Activated CD8-positive, alpha-beta memory T cell treated with anti-CD3 and anti-CD28 coated beads, Interleukin-2, amount 50 U/mL, for 24 hours (primary cell): ENCODE measurements around the gene SLC35F3.

Experiments used
- DNase-seq: peaks from one replicate; pipeline ENCODE4 v3.0.0-alpha.2; 2020; ENCODE audit errors: extremely low read depth

The SLC35F3 gene

GRCh38 chr1:233912447-233912846 lies 8.0 kb downstream of the SLC35F3 start:
- DNase-seq: no peak

GRCh38 chr1:233912909-233913308 lies 8.4 kb downstream of the SLC35F3 start:
- DNase-seq: no peak

DNA sequence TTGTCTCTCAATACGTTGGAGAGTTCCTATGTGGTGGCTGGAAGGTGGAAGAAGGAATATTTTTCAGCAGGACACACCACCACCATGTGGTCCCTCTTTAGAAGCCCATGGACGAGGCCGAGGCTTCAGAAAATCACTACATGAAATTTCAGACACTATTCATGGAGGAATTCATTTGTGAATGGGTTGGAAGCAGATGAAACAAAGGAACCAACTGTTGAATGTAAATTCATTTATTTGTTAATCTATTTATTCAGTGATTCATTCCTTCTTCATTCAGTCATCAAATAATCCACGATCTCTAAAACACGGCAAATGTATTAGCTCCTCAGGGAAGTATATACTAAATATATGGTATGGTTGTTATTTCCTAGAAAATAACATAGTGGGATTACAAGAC lies 12.2 kb downstream of the SLC35F3 start:
- no peak for DNase-seq

DNA sequence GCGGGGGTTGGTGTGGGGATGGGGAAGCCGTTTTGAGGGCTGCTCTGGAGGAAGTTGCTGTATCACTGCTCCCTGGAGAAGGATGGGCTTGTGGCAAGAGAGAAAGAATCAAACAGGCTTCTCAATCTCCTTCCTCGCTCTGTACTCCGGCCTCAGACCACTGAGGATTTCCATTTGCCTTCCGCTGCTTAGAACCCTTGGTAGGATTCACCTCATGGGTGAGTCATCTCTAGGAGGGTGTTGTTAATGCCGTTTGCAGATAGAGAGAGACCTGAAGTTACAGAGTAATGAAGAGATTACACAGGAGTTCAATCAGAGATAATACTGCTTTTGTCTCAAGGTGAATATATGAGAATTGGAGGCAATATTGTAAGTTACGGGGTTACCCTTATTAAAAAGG lies 15.3 kb downstream of the SLC35F3 start:
- no peak for DNase-seq

DNA sequence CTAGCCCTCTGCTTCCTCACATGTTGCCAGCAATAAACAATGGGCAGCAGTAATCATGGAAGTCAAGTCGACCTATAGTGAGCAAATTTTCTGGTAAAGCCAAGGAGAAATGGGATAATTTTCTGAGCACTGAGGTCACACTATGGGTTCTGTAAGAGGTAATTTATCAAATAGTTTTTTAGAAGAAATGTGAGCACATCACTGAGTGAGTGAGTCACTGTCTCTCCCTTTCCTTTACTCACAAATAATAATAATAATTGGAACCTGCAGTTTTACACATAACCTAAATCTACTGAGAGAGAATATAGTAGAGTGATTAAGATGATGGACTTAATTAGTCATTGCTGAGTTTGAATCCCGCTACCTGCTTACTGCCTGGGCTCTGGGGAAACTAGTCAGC lies 23.6 kb downstream of the SLC35F3 start:
- DNase-seq: no peak

- no peak for DNase-seq
Observed at GRCh38 chr1:233933339-233933738, 28.9 kb downstream of the SLC35F3 start.

GRCh38 chr1:233935297-233935868 lies 30.9 kb downstream of the SLC35F3 start:
- DNase-seq: no peak

GRCh38 chr1:233936422-233936821 lies 31.9 kb downstream of the SLC35F3 start:
- no peak for DNase-seq

- DNase-seq: no peak
Observed at GRCh38 chr1:233936842-233937241, 32.4 kb downstream of the SLC35F3 start.

- DNase-seq: no peak
Observed at GRCh38 chr1:233938476-233938875, 34.0 kb downstream of the SLC35F3 start.

GRCh38 chr1:233939451-233939850 lies 35.0 kb downstream of the SLC35F3 start:
- no peak for DNase-seq

DNA sequence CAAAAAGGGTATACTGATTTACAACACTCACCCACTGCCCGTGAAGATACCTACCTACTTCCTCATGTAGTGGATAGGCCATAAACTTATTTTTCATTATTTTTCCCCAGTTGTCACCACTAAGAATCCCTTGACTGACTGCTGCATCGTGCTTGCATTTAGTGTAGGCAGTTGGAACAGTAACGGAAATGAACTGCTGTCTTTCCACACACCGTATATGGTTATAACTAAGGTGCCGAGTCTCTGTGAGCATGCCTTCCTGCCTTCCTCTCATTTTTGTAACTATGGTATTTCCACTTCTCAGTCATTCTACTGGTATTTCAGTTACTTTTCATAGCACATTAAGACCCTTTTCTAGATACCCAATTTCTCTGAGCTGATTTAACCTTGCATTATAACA lies 36.4 kb downstream of the SLC35F3 start:
- no peak for DNase-seq

- no peak for DNase-seq
Observed at GRCh38 chr1:233944601-233945000, 40.1 kb downstream of the SLC35F3 start.

DNA sequence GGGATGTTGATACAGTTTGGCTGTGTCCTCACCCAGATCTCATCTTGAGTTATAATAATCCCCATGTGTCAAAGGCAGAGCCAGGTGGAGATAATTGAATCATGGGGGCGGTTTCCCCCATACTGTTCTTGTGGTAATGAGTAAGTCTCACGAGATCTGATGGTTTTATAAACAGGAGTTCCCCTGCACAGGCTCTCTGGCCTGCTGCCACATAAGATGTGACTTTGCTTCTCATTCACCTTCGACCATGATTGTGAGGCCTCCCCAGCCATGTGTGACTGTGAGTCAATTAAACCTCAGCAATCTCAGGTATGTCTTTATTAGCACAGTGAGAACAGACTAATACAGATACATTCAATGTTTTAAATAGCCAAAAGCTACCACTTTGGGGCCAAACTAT lies 41.1 kb downstream of the SLC35F3 start:
- DNase-seq: no peak

- no peak for DNase-seq
Observed at GRCh38 chr1:233945979-233946378, 41.5 kb downstream of the SLC35F3 start.

- DNase-seq: no peak
Observed at GRCh38 chr1:233946724-233947123, 42.2 kb downstream of the SLC35F3 start.

- no peak for DNase-seq
Observed at GRCh38 chr1:233951804-233952203, 47.3 kb downstream of the SLC35F3 start.

DNA sequence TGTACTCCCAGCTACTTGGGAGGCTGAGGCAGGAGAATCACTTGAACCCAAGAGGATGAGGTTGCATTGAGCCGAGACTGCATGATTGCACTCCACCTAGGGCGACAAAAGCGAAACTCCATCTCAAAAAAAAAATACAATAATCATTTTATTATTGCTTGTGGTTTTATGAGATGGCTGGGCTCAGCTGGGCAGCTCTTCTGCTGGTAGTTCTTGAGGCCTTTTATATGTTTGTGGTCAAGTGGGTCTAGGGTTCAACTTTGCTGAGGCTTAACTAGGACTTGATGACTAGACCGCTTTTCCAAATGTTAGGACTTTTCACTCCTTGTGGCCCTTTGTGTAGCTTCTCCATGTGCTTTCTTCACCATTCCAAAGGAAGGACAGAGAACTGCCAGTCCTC lies 53.2 kb downstream of the SLC35F3 start:
- DNase-seq: no peak

- no peak for DNase-seq
Observed at GRCh38 chr1:233959102-233959501, 54.6 kb downstream of the SLC35F3 start.

- DNase-seq: no peak
Observed at GRCh38 chr1:233959971-233960370, 55.5 kb downstream of the SLC35F3 start.

DNA sequence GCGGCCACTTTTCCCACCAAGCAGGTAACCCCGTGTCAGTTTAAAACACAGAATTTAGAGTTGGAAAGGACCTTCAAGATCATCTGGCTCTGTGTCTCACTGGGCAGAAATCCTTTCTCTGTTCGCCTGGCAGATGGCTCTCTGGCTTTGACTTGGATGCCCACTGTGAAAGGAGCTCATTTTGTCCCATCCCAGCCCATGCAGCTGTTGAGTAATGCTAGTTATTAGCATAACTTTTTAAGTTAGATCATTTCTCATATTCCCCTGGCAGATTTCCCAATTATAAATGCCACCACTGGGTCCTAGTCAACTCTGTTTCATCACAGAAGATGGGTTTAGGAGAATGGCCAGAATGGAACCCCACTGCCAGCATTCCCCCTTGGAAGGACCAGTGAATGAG lies 55.9 kb downstream of the SLC35F3 start:
- DNase-seq: no peak

DNA sequence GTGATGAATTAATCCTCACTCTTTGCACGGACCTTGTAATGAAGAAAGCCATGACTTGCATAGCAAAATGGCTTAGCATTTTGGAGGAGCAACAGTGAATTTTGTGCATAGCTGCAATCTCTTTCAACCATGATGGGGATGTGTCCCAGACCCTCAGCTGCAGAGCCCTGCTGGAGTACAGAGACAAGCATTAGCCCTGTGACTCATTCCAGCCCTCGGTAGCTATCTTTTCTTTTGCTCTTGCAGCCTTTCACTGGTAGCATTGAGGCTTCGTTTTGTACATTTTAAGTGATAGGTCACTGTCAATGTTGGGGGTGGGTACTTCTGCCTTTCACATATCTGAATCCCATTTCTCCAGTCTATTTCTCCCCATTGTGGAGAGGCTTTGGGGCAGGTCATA lies 58.4 kb downstream of the SLC35F3 start:
- DNase-seq: no peak

DNA sequence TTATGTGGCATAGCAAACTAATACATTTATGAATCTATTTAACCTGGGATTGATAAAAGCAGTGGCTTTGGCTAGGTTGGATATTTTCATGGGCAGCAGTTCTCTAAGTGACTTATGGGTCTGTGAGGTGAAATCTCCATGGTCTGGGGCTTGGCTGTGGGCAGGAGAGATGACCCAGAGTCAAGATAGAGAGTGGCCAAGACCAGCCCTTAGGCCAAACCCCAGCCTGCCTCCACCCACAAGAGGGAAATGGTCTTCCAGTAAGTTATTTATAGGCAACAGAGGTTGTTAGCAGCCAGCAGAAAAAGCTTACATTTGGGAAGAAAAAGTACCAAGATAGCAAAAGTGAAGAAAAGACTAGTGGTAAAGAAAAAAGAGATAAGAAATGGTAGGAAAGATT lies 61.4 kb downstream of the SLC35F3 start:
- no peak for DNase-seq

GRCh38 chr1:233971753-233972152 lies 67.3 kb downstream of the SLC35F3 start:
- no peak for DNase-seq

- no peak for DNase-seq
Observed at GRCh38 chr1:233972563-233972950, 68.1 kb downstream of the SLC35F3 start.
